Kidney (tissue), 14 donors: ENCODE data around the gene SRSF3. TPM values are rescaled to one million over a fixed set of nuclear protein-coding genes. Genes with fewer than 3 reads are reported as not detected.

Experiments used
- DNase-seq, 5 donors: peaks; one replicate each; pipeline ENCODE4 v3.0.0-alpha.2; 2013 to 2020
- FAIRE-seq: peaks from 2 replicates; lab custom pipeline; 2012; peaks lifted over from hg19 to GRCh38; lab: Jason Lieb, UNC
- H3K27ac ChIP-seq, 2 donors: one replicate each; pipeline ENCODE4 v1.7.0; 2013; ENCODE audit warnings: low read depth in 2 of 2, low read length in 2 of 2, inconsistent platforms in 1 of 2
- H3K27me3 ChIP-seq: one replicate; pipeline ENCODE4 v1.7.1; 2013; ENCODE audit warnings: low read length, inconsistent platforms; ENCODE audit not compliant: control insufficient read depth, insufficient read depth
- H3K36me3 ChIP-seq, 3 donors: one replicate each; pipeline versions ENCODE4 v1.7.0 to v1.7.1; 2013; ENCODE audit warnings: low read length in 3 of 3, control low read depth in 1 of 3, inconsistent platforms in 1 of 3; ENCODE audit not compliant: insufficient read depth in 3 of 3, control insufficient read depth in 2 of 3
- H3K4me1 ChIP-seq, 3 donors: one replicate each; pipeline versions ENCODE4 v1.7.0 to v1.7.1; 2013; ENCODE audit warnings: low read length in 3 of 3, inconsistent platforms in 1 of 3, low read depth in 1 of 3; ENCODE audit not compliant: control insufficient read depth in 2 of 3, insufficient read depth in 2 of 3
- H3K4me3 ChIP-seq, 3 donors: one replicate each; pipeline versions ENCODE4 v1.7.0 to v1.8.1; 2013; ENCODE audit warnings: low read length in 3 of 3, control low read depth in 1 of 3, inconsistent platforms in 1 of 3
- H3K9ac ChIP-seq, 3 donors: one replicate each; pipeline versions ENCODE4 v1.7.0 to v1.7.1; 2013; ENCODE audit warnings: low read length in 3 of 3, control low read depth in 1 of 3, inconsistent platforms in 1 of 3
- H3K9me3 ChIP-seq, 3 donors: one replicate each; pipeline versions ENCODE4 v1.7.0 to v1.7.1; 2013; ENCODE audit warnings: low read length in 3 of 3, control low read depth in 1 of 3, inconsistent platforms in 1 of 3; ENCODE audit not compliant: control insufficient read depth in 2 of 3, insufficient read depth in 1 of 3
- CTCF ChIP-seq: IDR thresholded peaks from 3 replicates; pipeline ENCODE4 v1.5.1; 2012; ENCODE audit warnings: mild to moderate bottlenecking, moderate library complexity, borderline replicate concordance; ENCODE audit not compliant: insufficient read depth; ENCODE audit errors: extremely low read depth
- intact Hi-C: fragments of 100-400 bp; cut with DNase I; formaldehyde crosslinking; loops from one replicate; pipeline ENCODE4 v1.11.1; 2022
- polyA plus RNA-seq: library from polyadenylated mRNA; stranded (reverse); fragments of 350-450 nt; fragmentation: Illumina TruSeq; extraction: RNeasy Lipid Tissue Mini Kit (QIAGEN cat#74804); gene quantifications from one replicate; pipeline ENCODE4 v1.2.3, GENCODE V29; 2014; ENCODE audit warnings: low read depth, low replicate concordance; ENCODE audit not compliant: insufficient read depth
- total RNA-seq: library from RNA; stranded (reverse); fragmentation: NEBNext Ultra II Directional; extraction: Animal tissue kit (Norgen Biotek cat#: 25700); gene quantifications from one replicate; pipeline ENCODE4 v1.2.1, GENCODE V29; 2021
- donor health status: control.
- donor health status: control.
- donor health status: control.
- donor health status: control.
- donor health status: control.
- donor health status: DM: yes; HTN: yes; CAD: no.
- donor health status: Normal renal cell carcinoma (clear cell type).

Gene SRSF3
- total and polyA plus RNA-seq, 2 donors from 2014 or later = 222 to 257 TPM

- Histone ChIP-seq H3K27ac (no peak overlapping the region), H3K4me1 (no peaks in the 10 kb centered on the region), H3K4me3 (no peak overlapping the region), H3K9me3 (no peaks in the 10 kb centered on the region), H3K9ac (no peak overlapping the region), H3K27me3 (no peaks in the 10 kb centered on the region), H3K36me3 (no peaks in the 10 kb centered on the region)
- DNase-seq (no peak), FAIRE-seq (no peak)
- intact Hi-C loops = no loop called here
- TF ChIP-seq CTCF = no peak
Measured at GRCh38 chr6:36576578-36576977, 17.6 kb upstream of the SRSF3 start.

- Histone ChIP-seq H3K27me3 (no peaks in the 10 kb centered on the region), H3K9ac (no peak overlapping the region), H3K9me3 (no peaks in the 10 kb centered on the region), H3K4me3 (no peak overlapping the region), H3K4me1 (no peaks in the 10 kb centered on the region), H3K36me3 (no peaks in the 10 kb centered on the region), H3K27ac (no peak overlapping the region)
- intact Hi-C loops = no loop called here
- DNase-seq (no peak), FAIRE-seq (no peak)
- TF ChIP-seq CTCF = no peak
Measured at GRCh38 chr6:36577301-36577700, 16.9 kb upstream of the SRSF3 start.

GRCh38 chr6:36578030-36578429 is 16.1 kb upstream of the SRSF3 start:
- Histone ChIP-seq H3K27me3 (no peaks in the 10 kb centered on the region), H3K4me1 (no peaks in the 10 kb centered on the region), H3K36me3 (no peaks in the 10 kb centered on the region), H3K27ac (no peak overlapping the region), H3K9me3 (no peaks in the 10 kb centered on the region), H3K9ac (no peak overlapping the region), H3K4me3 (no peak overlapping the region)
- DNase-seq (no peak), FAIRE-seq (no peak)
- intact Hi-C loops = no loop called here
- TF ChIP-seq CTCF = no peak

GRCh38 chr6:36578431-36578830 is 15.7 kb upstream of the SRSF3 start:
- no peak overlapping the region for H3K9ac ChIP-seq
- intact Hi-C loops = no loop called here
- no peak overlapping the region for H3K27ac ChIP-seq
- no peak for TF ChIP-seq CTCF
- H3K9me3 ChIP-seq = no peaks in the 10 kb centered on the region
- no peaks in the 10 kb centered on the region for H3K27me3 ChIP-seq
- H3K36me3 ChIP-seq = no peaks in the 10 kb centered on the region
- DNase-seq (no peak), FAIRE-seq (no peak)
- H3K4me3 ChIP-seq = no peak overlapping the region
- H3K4me1 ChIP-seq = no peaks in the 10 kb centered on the region
